A549 (cell line): ENCODE results near the gene ZNF365. TPM values are rescaled to one million over a fixed set of nuclear protein-coding genes. Genes with fewer than 3 reads are reported as not detected.
A peak's percentile ranks its signal among the peaks of the same experiment; 100 is the strongest.

ENCODE experiments used
- ATAC-seq, 2 experiments: fragments of 200-7000 bp in 1 of 2; fragments of >200 bp in 1 of 2; cut with Nextera tagmentation in 1 of 2; cut with Tn5 transposase in 1 of 2; 3 replicates each; pipeline versions ENCODE4 v1.8.0 to v1.9.1; 2018 to 2020; ENCODE audit warnings: mild to moderate bottlenecking in 1 of 2, moderate library complexity in 1 of 2
- CTCF ChIA-PET: fragments of 300-600 bp; sonication (Branson Sonifier 250); formaldehyde crosslinking; extraction: SDS; loops from one replicate; lab custom pipeline; 2021; ENCODE audit warnings: antibody characterized with exemption, inconsistent platforms; lab: Yijun Ruan, JAX
- POLR2A ChIA-PET: fragments of 350-600 bp; formaldehyde crosslinking; extraction: SDS; loops from one replicate; lab custom pipeline; 2021; ENCODE audit warnings: antibody characterized with exemption, inconsistent platforms; lab: Yijun Ruan, JAX
- DNase-seq, 2 experiments: peaks; one replicate each; pipeline versions ENCODE4 v3.0.0 to v3.0.0-alpha.2; 2011 to 2016; ENCODE audit warnings: low read depth in 1 of 2, low spot score in 1 of 2
- FAIRE-seq: peaks from 2 replicates; lab custom pipeline; 2011; peaks lifted over from hg19 to GRCh38; lab: Jason Lieb, UNC
- H3K27ac ChIP-seq, 2 experiments: fragments of >200 bp; sonication (Bioruptor Twin); formaldehyde crosslinking; 3 replicates each; pipeline ENCODE4 v1.5.1; 2016 to 2017
- H3K4me1 ChIP-seq: fragments of >200 bp; sonication (Bioruptor Twin); formaldehyde crosslinking; 3 replicates; pipeline ENCODE4 v1.6.1; 2016
- H3K4me2 ChIP-seq: fragments of >200 bp; sonication (Bioruptor Twin); formaldehyde crosslinking; 3 replicates; pipeline ENCODE4 v1.6.1; 2016
- H3K4me3 ChIP-seq: fragments of >200 bp; sonication (Bioruptor Twin); formaldehyde crosslinking; 3 replicates; pipeline ENCODE4 v1.5.1; 2016
- H3K9me3 ChIP-seq: fragments of >200 bp; sonication (Bioruptor Twin); formaldehyde crosslinking; 3 replicates; pipeline ENCODE4 v1.6.1; 2016
- ATOH8 ChIP-seq: fragments of 250-450 bp; sonication (Bioruptor Pico); IDR thresholded peaks from 2 replicates; pipeline ENCODE4 v1.5.0; 2020; ENCODE audit warnings: low read depth, mild to moderate bottlenecking, moderate library complexity
- BHLHE40 ChIP-seq: IDR thresholded peaks from 2 replicates; pipeline ENCODE4 v1.6.1; 2012; ENCODE audit warnings: low read depth, low read length, inconsistent platforms
- ESRRA ChIP-seq: fragments of 150-350 bp; IDR thresholded peaks from 2 replicates; pipeline ENCODE4 v1.6.1; 2014; ENCODE audit warnings: mild to moderate bottlenecking, low read length, borderline replicate concordance
- FOXS1 ChIP-seq: fragments of 250-450 bp; sonication (Bioruptor Pico); IDR thresholded peaks from 2 replicates; pipeline ENCODE4 v1.5.0; 2020; ENCODE audit warnings: mild to moderate bottlenecking, moderate library complexity
- HEYL ChIP-seq: fragments of 250-450 bp; sonication (Bioruptor Pico); IDR thresholded peaks from 2 replicates; pipeline ENCODE4 v1.8.0; 2021; ENCODE audit warnings: mild to moderate bottlenecking, moderate library complexity
- HOXA7 ChIP-seq: fragments of 250-450 bp; sonication (Bioruptor Pico); IDR thresholded peaks from 2 replicates; pipeline ENCODE4 v1.5.0; 2020; ENCODE audit warnings: mild to moderate bottlenecking, moderate library complexity
- HOXB13 ChIP-seq: fragments of 250-450 bp; sonication (Bioruptor Pico); IDR thresholded peaks from 2 replicates; pipeline ENCODE4 v1.5.0; 2020; ENCODE audit warnings: low read depth, mild to moderate bottlenecking, moderate library complexity
- JUN ChIP-seq, 2 experiments: fragments of >200 bp; sonication (Bioruptor Twin); formaldehyde crosslinking; IDR thresholded peaks; 2 replicates in 1 of 2; 3 replicates in 1 of 2; pipeline ENCODE4 v1.6.1; 2016 to 2017
- MAFK ChIP-seq: fragments of 450-650 bp; IDR thresholded peaks from 2 replicates; pipeline ENCODE4 v1.6.1; 2014; ENCODE audit not compliant: partially characterized antibody
- MAX ChIP-seq: IDR thresholded peaks from 2 replicates; pipeline ENCODE4 v1.6.1; 2012
- MYC ChIP-seq: IDR thresholded peaks from 2 replicates; pipeline ENCODE4 v1.6.1; 2012; ENCODE audit warnings: mild to moderate bottlenecking, inconsistent platforms, low read length, improper control_type of control experiment, borderline replicate concordance
- NFE2L2 ChIP-seq: fragments of 150-350 bp; conservative IDR thresholded peaks from 2 replicates; pipeline ENCODE4 v1.6.1; 2014; ENCODE audit warnings: low read length
- NR3C1 ChIP-seq: fragments of >200 bp; sonication (Bioruptor Twin); formaldehyde crosslinking; IDR thresholded peaks from 3 replicates; pipeline ENCODE4 v1.6.1; 2017
- PHF8 ChIP-seq: fragments of 200-600 bp; sonication (generic); IDR thresholded peaks from 2 replicates; pipeline ENCODE4 v1.6.1; 2016; ENCODE audit warnings: low read depth, mild to moderate bottlenecking, antibody characterized with exemption, moderate library complexity, borderline replicate concordance
- POLR2A ChIP-seq: IDR thresholded peaks from 2 replicates; pipeline ENCODE4 v1.6.1; 2012; ENCODE audit warnings: mild to moderate bottlenecking, low read length
- RCOR1 ChIP-seq: fragments of 150-350 bp; IDR thresholded peaks from 2 replicates; pipeline ENCODE4 v1.6.1; 2014; ENCODE audit warnings: antibody characterized with exemption, low read length, low read depth
- SMC3 ChIP-seq: fragments of >200 bp; sonication (Bioruptor Twin); formaldehyde crosslinking; IDR thresholded peaks from 3 replicates; pipeline ENCODE4 v1.6.1; 2018; ENCODE audit warnings: inconsistent platforms
- ZFP36 ChIP-seq: fragments of 450-650 bp; IDR thresholded peaks from 2 replicates; pipeline ENCODE4 v1.6.1; 2014; ENCODE audit warnings: borderline replicate concordance; ENCODE audit not compliant: partially characterized antibody
- ZNF302 ChIP-seq: fragments of 250-450 bp; sonication (Bioruptor Pico); IDR thresholded peaks from 2 replicates; pipeline ENCODE4 v1.9.0; 2021; ENCODE audit warnings: inconsistent platforms, mild to moderate bottlenecking, moderate library complexity
- ZSCAN20 ChIP-seq: fragments of 250-450 bp; sonication (Bioruptor Pico); IDR thresholded peaks from 2 replicates; pipeline ENCODE4 v1.8.0; 2022; ENCODE audit warnings: mild to moderate bottlenecking, moderate library complexity
- whole genome bisulfite sequencing: methylation state at CpG from one replicate; pipeline ENCODE4 v1.1.6; 2017; ENCODE audit errors: missing lambda C conversion rate; 5-methylcytosine and 5-hydroxymethylcytosine counted together
- polyA plus RNA-seq, 4 experiments: library from polyadenylated mRNA; depleted of rRNA in 3 of 4; stranded (reverse); fragments of >200 nt; fragmentation: RNase III in 1 of 4; extraction: RNeasy Plus Mini Kit Qiagen cat#74134 plus additional on column Dnase treatment in 1 of 4; gene quantifications; 2 replicates in 3 of 4; 3 replicates in 1 of 4; pipeline ENCODE4 v1.2.3, GENCODE V29; 2011 to 2017
- TF ChIP-seq, protein P1 (sequence below): fragments of 450-650 bp; IDR thresholded peaks from 2 replicates; pipeline ENCODE4 v1.6.1; 2014; ENCODE audit warnings: antibody characterized with exemption
- TF ChIP-seq, protein P2 (sequence below): fragments of >200 bp; sonication (Bioruptor Twin); formaldehyde crosslinking; IDR thresholded peaks from 3 replicates; pipeline ENCODE4 v1.5.1; 2016
- TF ChIP-seq, protein P3 (sequence below): IDR thresholded peaks from 2 replicates; pipeline ENCODE4 v1.6.1; 2012; ENCODE audit warnings: low read depth, borderline replicate concordance

Gene ZNF365
- polyA plus RNA-seq, 2 of the 4 experiments (the other 2 are of a cell fraction): 1.3 to 1.5 TPM

GRCh38 chr10:62333135-62333889, 40.9 kb upstream of the ZNF365 start:
- no peak for DNase-seq
- ChIA-PET POLR2A (no interaction called here), CTCF (no interaction called here)
- no peak for ATAC-seq
- no peak for FAIRE-seq
- H3K9me3 ChIP-seq: peaks cover 8% of the 10 kb centered on the region; the same call in 1 of the 3 replicates
- H3K27ac ChIP-seq: no peak overlapping the region
- no peaks in the 10 kb centered on the region for H3K4me1 ChIP-seq
- 21% methylated on average over 3 of the region's 3 CpGs for WGBS
- no peak overlapping the region for H3K4me3 ChIP-seq
- no peak overlapping the region for H3K4me2 ChIP-seq
- no peak for TF ChIP-seq BHLHE40
- TF ChIP-seq MAFK: peak; percentile 82
- no peak for TF ChIP-seq SMC3

DNA sequence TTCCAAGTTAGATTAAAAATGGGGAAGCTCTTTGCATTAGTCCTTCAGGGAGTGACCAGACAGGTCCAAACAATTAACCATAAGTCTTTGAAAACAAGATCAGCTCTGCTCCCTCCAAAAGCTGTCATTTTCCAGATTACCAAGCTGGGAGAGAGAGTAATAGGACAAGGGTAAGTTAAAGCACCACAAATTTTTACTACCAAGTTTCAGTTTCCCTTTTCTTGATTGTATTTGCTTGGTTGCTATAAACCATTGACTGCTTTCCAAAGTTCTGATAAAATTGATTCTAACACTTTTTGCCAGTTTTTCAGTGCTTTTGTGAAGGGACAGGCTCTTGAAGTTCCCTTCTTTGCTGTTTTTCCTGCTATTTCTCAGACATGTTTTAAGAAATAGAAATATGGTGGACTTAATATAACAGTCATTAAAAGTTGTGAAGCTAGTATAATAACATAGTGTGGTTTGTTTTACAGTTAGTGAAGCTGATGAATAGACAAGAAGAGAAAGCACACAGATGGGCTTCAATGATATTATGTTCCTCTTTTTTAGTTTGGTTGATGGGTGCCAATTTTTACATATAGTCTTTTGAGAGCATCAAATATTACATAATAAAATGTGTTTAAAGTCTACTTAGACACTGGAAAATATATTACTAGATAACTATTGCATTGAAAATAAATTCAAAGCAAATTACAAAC, 40.0 kb upstream of the ZNF365 start:
- ATAC-seq (no peak), DNase-seq (no peak), FAIRE-seq (no peak)
- H3K27ac ChIP-seq: no peak overlapping the region
- H3K9me3 ChIP-seq: peaks cover 8% of the 10 kb centered on the region; the same call in 1 of the 3 replicates
- TF ChIP-seq RCOR1 (no peak), HEYL (CRISPR knock-in tag) (no peak), ESRRA (no peak), HOXA7 (CRISPR knock-in tag) (no peak), MYC (no peak), MAFK (no peak), ZSCAN20 (CRISPR knock-in tag) (no peak), BHLHE40 (no peak)
- TF ChIP-seq, protein P1, sequence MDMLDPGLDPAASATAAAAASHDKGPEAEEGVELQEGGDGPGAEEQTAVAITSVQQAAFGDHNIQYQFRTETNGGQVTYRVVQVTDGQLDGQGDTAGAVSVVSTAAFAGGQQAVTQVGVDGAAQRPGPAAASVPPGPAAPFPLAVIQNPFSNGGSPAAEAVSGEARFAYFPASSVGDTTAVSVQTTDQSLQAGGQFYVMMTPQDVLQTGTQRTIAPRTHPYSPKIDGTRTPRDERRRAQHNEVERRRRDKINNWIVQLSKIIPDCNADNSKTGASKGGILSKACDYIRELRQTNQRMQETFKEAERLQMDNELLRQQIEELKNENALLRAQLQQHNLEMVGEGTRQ: no peak
- no peak overlapping the region for H3K4me2 ChIP-seq
- H3K4me1 ChIP-seq: no peaks in the 10 kb centered on the region
- POLR2A ChIA-PET: no interaction called here
- CTCF ChIA-PET: no interaction called here
- no peak overlapping the region for H3K4me3 ChIP-seq

- 44% methylated on average over 2 of the region's 2 CpGs for WGBS
- Histone ChIP-seq H3K4me2 (no peak overlapping the region), H3K4me3 (no peak overlapping the region), H3K4me1 (no peaks in the 10 kb centered on the region), H3K27ac (no peak overlapping the region), H3K9me3 (peaks cover 8% of the 10 kb centered on the region; the same call in 1 of the 3 replicates)
- FAIRE-seq (no peak), ATAC-seq (no peak), DNase-seq (no peak)
- POLR2A ChIA-PET: no interaction called here
- TF ChIP-seq FOXS1 (CRISPR knock-in tag): no peak
- TF ChIP-seq MAX: no peak
- TF ChIP-seq POLR2A: no peak
- no peak for TF ChIP-seq ATOH8
- no peak for TF ChIP-seq PHF8
- no peak for TF ChIP-seq ZNF302 (CRISPR knock-in tag)
- no peak for TF ChIP-seq JUN (IDR thresholded peaks at IDR 0.05)
- no peak for TF ChIP-seq NFE2L2
- no peak for TF ChIP-seq NR3C1
- TF ChIP-seq, protein P2, sequence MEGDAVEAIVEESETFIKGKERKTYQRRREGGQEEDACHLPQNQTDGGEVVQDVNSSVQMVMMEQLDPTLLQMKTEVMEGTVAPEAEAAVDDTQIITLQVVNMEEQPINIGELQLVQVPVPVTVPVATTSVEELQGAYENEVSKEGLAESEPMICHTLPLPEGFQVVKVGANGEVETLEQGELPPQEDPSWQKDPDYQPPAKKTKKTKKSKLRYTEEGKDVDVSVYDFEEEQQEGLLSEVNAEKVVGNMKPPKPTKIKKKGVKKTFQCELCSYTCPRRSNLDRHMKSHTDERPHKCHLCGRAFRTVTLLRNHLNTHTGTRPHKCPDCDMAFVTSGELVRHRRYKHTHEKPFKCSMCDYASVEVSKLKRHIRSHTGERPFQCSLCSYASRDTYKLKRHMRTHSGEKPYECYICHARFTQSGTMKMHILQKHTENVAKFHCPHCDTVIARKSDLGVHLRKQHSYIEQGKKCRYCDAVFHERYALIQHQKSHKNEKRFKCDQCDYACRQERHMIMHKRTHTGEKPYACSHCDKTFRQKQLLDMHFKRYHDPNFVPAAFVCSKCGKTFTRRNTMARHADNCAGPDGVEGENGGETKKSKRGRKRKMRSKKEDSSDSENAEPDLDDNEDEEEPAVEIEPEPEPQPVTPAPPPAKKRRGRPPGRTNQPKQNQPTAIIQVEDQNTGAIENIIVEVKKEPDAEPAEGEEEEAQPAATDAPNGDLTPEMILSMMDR: no peak
- TF ChIP-seq, protein P3, sequence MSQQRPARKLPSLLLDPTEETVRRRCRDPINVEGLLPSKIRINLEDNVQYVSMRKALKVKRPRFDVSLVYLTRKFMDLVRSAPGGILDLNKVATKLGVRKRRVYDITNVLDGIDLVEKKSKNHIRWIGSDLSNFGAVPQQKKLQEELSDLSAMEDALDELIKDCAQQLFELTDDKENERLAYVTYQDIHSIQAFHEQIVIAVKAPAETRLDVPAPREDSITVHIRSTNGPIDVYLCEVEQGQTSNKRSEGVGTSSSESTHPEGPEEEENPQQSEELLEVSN: no peak
- TF ChIP-seq BHLHE40: no peak
- TF ChIP-seq SMC3: no peak
- no peak for TF ChIP-seq ZFP36
- no peak for TF ChIP-seq HOXB13 (CRISPR knock-in tag)
- CTCF ChIA-PET: no interaction called here
These were observed 38.8 kb upstream of the ZNF365 start for GRCh38 chr10:62335326-62335725.
